Stimulated activated CD4-positive, alpha-beta T cell treated with anti-CD3 and anti-CD28 coated beads, Interleukin-12 subunit alpha, Interleukin-12 subunit beta, amount 100 ng/mL, for 24 hours (primary cell): ENCODE data around the gene LUZP2.

Experiments used
- DNase-seq, 2 experiments: peaks; one replicate each; pipeline ENCODE4 v3.0.0-alpha.2; 2020; ENCODE audit warnings: low read depth in 2 of 2

The LUZP2 gene

GRCh38 chr11:24567380-24567779, 70.5 kb downstream of the LUZP2 start:
- no peak for DNase-seq

GRCh38 chr11:24572376-24572775, 75.5 kb downstream of the LUZP2 start:
- DNase-seq: no peak

GRCh38 chr11:24574461-24574860, 77.6 kb downstream of the LUZP2 start:
- no peak for DNase-seq

GRCh38 chr11:24575392-24575791, 78.5 kb downstream of the LUZP2 start:
- no peak for DNase-seq

- no peak for DNase-seq
Observed at GRCh38 chr11:24585192-24585591, 88.3 kb downstream of the LUZP2 start.

GRCh38 chr11:24587635-24588034, 90.8 kb downstream of the LUZP2 start:
- no peak for DNase-seq

GRCh38 chr11:24588081-24588480, 91.2 kb downstream of the LUZP2 start:
- no peak for DNase-seq

GRCh38 chr11:24589064-24589463, 92.2 kb downstream of the LUZP2 start:
- DNase-seq: no peak

GRCh38 chr11:24591283-24591682, 94.4 kb downstream of the LUZP2 start:
- no peak for DNase-seq

- no peak for DNase-seq
Observed at GRCh38 chr11:24592360-24592759, 95.5 kb downstream of the LUZP2 start.

GRCh38 chr11:24593332-24593731, 96.5 kb downstream of the LUZP2 start:
- no peak for DNase-seq

- no peak for DNase-seq
Observed at GRCh38 chr11:24594401-24594800, 97.5 kb downstream of the LUZP2 start.

- no peak for DNase-seq
Observed at GRCh38 chr11:24598641-24599040, 101.8 kb downstream of the LUZP2 start.

GRCh38 chr11:24609192-24610119, 112.6 kb downstream of the LUZP2 start:
- no peak for DNase-seq

- no peak for DNase-seq
Observed at GRCh38 chr11:24615451-24616160, 118.8 kb downstream of the LUZP2 start.

- DNase-seq: no peak
Observed at GRCh38 chr11:24617856-24618255, 121.0 kb downstream of the LUZP2 start.

- DNase-seq: no peak
Observed at GRCh38 chr11:24619900-24620299, 123.0 kb downstream of the LUZP2 start.

- DNase-seq: no peak
Observed at GRCh38 chr11:24622262-24622661, 125.4 kb downstream of the LUZP2 start.

- DNase-seq: no peak
Observed at GRCh38 chr11:24623121-24623520, 126.3 kb downstream of the LUZP2 start.

GRCh38 chr11:24624432-24624831, 127.6 kb downstream of the LUZP2 start:
- DNase-seq: no peak

- no peak for DNase-seq
Observed at GRCh38 chr11:24625975-24626374, 129.1 kb downstream of the LUZP2 start.

- no peak for DNase-seq
Observed at GRCh38 chr11:24628224-24628776, 131.4 kb downstream of the LUZP2 start.
